Right ventricle myocardium superior (tissue), 1 donor: ENCODE data around the gene RSPO3. TPM values are rescaled to one million over a fixed set of nuclear protein-coding genes. Genes with fewer than 3 reads are reported as not detected.

Experiments used
- ATAC-seq: fragments of 200-7000 bp; cut with Tn5 transposase; one replicate; pipeline ENCODE4 v1.9.1; 2020; ENCODE audit warnings: mild to moderate bottlenecking; ENCODE audit not compliant: poor library complexity
- DNase-seq: peaks from one replicate; pipeline ENCODE4 v3.0.0-alpha.2; 2020
- intact Hi-C: fragments of 100-400 bp; cut with DNase I; formaldehyde crosslinking; loops from one replicate; pipeline ENCODE4 v1.11.2; 2022
- total RNA-seq: library from RNA; stranded (reverse); fragmentation: NEBNext Ultra II Directional; extraction: Animal tissue kit (Norgen Biotek cat#: 25700); gene quantifications from one replicate; pipeline ENCODE4 v1.2.1, GENCODE V29; 2021
- donor health status: DM: no; HTN: yes; CAD: no; lungs with severe emphysema.

Gene RSPO3
- total RNA-seq, 1 donor from 2014 or later, result 0.67 TPM

- intact Hi-C loops, result no loop called here
- ATAC-seq (no peak), DNase-seq (no peak)
These were observed 15.7 kb downstream of the RSPO3 start for GRCh38 chr6:127134136-127134535.

- ATAC-seq, result no peak
- no peak for DNase-seq
- intact Hi-C loops, result no loop called here
These were observed 18.3 kb downstream of the RSPO3 start for GRCh38 chr6:127136786-127137185.

GRCh38 chr6:127146932-127147331, 28.5 kb downstream of the RSPO3 start:
- intact Hi-C loops, result no loop called here
- no peak for DNase-seq
- no peak for ATAC-seq

- no peak for ATAC-seq
- intact Hi-C loops, result no loop called here
These were observed 29.1 kb downstream of the RSPO3 start for GRCh38 chr6:127147534-127147933.

GRCh38 chr6:127148511-127148910, 30.0 kb downstream of the RSPO3 start:
- ATAC-seq, result peak; percentile 73
- DNase-seq, result no peak
- intact Hi-C loops, result no loop called here

More at GRCh38 chr6:127147534-127147933, 29.1 kb downstream of the RSPO3 start:
- DNase-seq, result no peak

- DNase-seq (no peak), ATAC-seq (no peak)
- intact Hi-C loops, result no loop called here
These were observed 36.0 kb downstream of the RSPO3 start for GRCh38 chr6:127154509-127154908.

GRCh38 chr6:127160484-127160883, 42.0 kb downstream of the RSPO3 start:
- ATAC-seq (no peak), DNase-seq (no peak)
- intact Hi-C loops, result no loop called here

GRCh38 chr6:127162836-127163235, 44.4 kb downstream of the RSPO3 start:
- no peak for DNase-seq
- intact Hi-C loops, result no loop called here
- no peak for ATAC-seq

- ATAC-seq, result no peak
- intact Hi-C loops, result no loop called here
- no peak for DNase-seq
These were observed 45.6 kb downstream of the RSPO3 start for GRCh38 chr6:127164036-127164435.

- ATAC-seq (no peak), DNase-seq (no peak)
- intact Hi-C loops, result no loop called here
These were observed 46.1 kb downstream of the RSPO3 start for GRCh38 chr6:127164565-127164964.

- ATAC-seq, result no peak
- intact Hi-C loops, result no loop called here
- no peak for DNase-seq
These were observed 54.9 kb downstream of the RSPO3 start for GRCh38 chr6:127173156-127173940.

- no peak for DNase-seq
- no peak for ATAC-seq
- intact Hi-C loops, result no loop called here
These were observed 57.7 kb downstream of the RSPO3 start for GRCh38 chr6:127176146-127176545.

- DNase-seq, result no peak
- ATAC-seq, result peak; percentile 66
- intact Hi-C loops, result no loop called here
These were observed 58.8 kb downstream of the RSPO3 start for GRCh38 chr6:127177030-127177922.

- no peak for DNase-seq
- intact Hi-C loops, result no loop called here
- ATAC-seq, result no peak
These were observed 59.4 kb downstream of the RSPO3 start for GRCh38 chr6:127177923-127178231.

- ATAC-seq, result no peak
- no peak for DNase-seq
- intact Hi-C loops, result no loop called here
These were observed 60.3 kb downstream of the RSPO3 start for GRCh38 chr6:127178746-127179145.

- ATAC-seq (no peak), DNase-seq (no peak)
- intact Hi-C loops, result no loop called here
These were observed 62.0 kb downstream of the RSPO3 start for GRCh38 chr6:127180426-127180825.

GRCh38 chr6:127182501-127182900, 64.0 kb downstream of the RSPO3 start:
- intact Hi-C loops, result no loop called here
- ATAC-seq, result no peak
- no peak for DNase-seq

GRCh38 chr6:127185437-127185995, 67.0 kb downstream of the RSPO3 start:
- intact Hi-C loops, result no loop called here
- ATAC-seq, result no peak

GRCh38 chr6:127186889-127187288, 68.4 kb downstream of the RSPO3 start:
- peak; percentile 87 for DNase-seq
- peak; percentile 65 for ATAC-seq
- intact Hi-C loops, result no loop called here

More at GRCh38 chr6:127185437-127185995, 67.0 kb downstream of the RSPO3 start:
- DNase-seq, result no peak

GRCh38 chr6:127188744-127189143, 70.3 kb downstream of the RSPO3 start:
- DNase-seq (no peak), ATAC-seq (no peak)
- intact Hi-C loops, result no loop called here
